Mucosa of stomach (tissue), 1 donor: Measurements from ENCODE around the gene EIF6.
"Not testable (repeated sequence)": the region's sequence is repeated elsewhere in the genome, so short reads cannot be mapped to it uniquely, and the experiment has no call there.

Experiments
- H3K27me3 ChIP-seq: one replicate; pipeline ENCODE4 v1.7.0; 2013; ENCODE audit warnings: mild to moderate bottlenecking, low read length; ENCODE audit not compliant: control insufficient read depth, insufficient read depth
- H3K36me3 ChIP-seq: one replicate; pipeline ENCODE4 v1.7.0; 2013; ENCODE audit warnings: low read length; ENCODE audit not compliant: control insufficient read depth, insufficient read depth
- H3K4me1 ChIP-seq: one replicate; pipeline ENCODE4 v1.7.0; 2013; ENCODE audit warnings: mild to moderate bottlenecking, low read length; ENCODE audit not compliant: control insufficient read depth, insufficient read depth
- H3K4me3 ChIP-seq: one replicate; pipeline ENCODE4 v1.7.0; 2013; ENCODE audit warnings: low read length
- H3K9ac ChIP-seq: one replicate; pipeline ENCODE4 v1.7.0; 2013; ENCODE audit warnings: mild to moderate bottlenecking, low read length, moderate library complexity
- H3K9me3 ChIP-seq: one replicate; pipeline ENCODE4 v1.7.0; 2013; ENCODE audit warnings: mild to moderate bottlenecking, low read length, moderate library complexity; ENCODE audit not compliant: control insufficient read depth
- donor health status: Pancreatic carcinoma.

The EIF6 gene

DNA sequence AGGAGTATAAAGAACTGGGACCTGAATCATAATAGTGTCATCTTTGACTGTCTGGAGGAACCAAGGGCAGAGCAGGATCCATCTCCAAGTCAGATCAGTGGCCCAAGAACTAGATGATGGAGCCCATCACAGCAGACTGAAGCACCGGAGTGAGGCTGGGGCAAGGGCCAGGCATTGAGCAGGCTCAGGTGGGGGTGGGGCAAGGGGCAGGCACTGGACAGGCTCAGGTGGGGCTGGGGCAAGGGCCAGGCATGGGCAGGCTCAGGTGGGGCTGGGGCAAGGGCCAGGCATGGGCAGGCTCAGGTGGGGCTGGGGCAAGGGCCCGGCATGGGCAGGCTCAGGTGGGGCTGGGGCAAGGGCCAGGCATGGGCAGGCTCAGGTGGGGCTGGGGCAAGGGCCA is 32.0 kb downstream of the EIF6 start:
- not testable (repeated sequence) for H3K9me3 ChIP-seq, H3K9ac ChIP-seq, H3K4me3 ChIP-seq, H3K36me3 ChIP-seq, H3K27me3 ChIP-seq
- H3K4me1 ChIP-seq: peaks cover 23% of the 10 kb centered on the region

DNA sequence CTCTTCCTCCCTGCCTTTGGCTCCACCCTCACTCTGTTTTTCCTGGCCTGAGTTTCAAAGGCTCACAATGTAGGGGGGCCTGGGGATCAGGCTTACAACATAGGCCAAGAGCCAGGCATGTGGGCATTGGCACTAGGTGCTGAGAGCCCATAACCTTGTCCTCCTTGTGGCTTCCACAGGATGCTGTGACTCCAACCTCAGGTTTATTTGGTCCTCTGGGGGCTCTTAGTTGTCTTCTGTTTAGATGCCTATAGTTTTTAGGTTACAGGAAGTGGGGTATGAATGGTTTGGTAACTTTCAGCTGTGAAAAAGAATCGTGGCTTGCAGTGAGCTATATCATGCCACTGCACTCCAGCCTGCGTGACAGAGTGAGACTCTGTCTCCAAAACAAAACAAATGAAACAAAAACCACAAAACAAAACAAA is 32.5 kb downstream of the EIF6 start:
- Histone ChIP-seq H3K4me1 (peaks cover 18% of the 10 kb centered on the region), H3K9me3 (no peaks in the 10 kb centered on the region), H3K27me3 (no peaks in the 10 kb centered on the region), H3K36me3 (no peaks in the 10 kb centered on the region), H3K4me3 (no peak overlapping the region), H3K9ac (no peak overlapping the region)

DNA sequence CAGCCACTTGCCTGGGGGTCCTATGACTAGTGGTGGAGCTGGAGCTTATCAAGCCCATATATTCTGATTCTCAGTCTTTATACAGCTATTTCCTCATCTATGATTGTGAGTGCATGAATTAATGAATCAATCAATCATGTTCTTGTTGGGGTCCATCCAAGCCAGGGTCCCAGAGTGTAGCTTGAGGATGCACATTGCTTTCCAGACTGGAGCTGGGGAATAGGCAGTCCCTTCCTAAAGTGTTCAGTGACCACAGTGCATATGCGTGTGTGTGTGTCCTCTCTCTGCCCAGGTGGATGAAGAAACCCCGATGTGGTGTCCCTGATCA is 33.0 kb downstream of the EIF6 start:
- no peak overlapping the region for H3K9ac ChIP-seq
- no peak overlapping the region for H3K4me3 ChIP-seq
- no peaks in the 10 kb centered on the region for H3K36me3 ChIP-seq
- no peaks in the 10 kb centered on the region for H3K9me3 ChIP-seq
- H3K27me3 ChIP-seq: no peaks in the 10 kb centered on the region
- peaks cover 18% of the 10 kb centered on the region for H3K4me1 ChIP-seq

DNA sequence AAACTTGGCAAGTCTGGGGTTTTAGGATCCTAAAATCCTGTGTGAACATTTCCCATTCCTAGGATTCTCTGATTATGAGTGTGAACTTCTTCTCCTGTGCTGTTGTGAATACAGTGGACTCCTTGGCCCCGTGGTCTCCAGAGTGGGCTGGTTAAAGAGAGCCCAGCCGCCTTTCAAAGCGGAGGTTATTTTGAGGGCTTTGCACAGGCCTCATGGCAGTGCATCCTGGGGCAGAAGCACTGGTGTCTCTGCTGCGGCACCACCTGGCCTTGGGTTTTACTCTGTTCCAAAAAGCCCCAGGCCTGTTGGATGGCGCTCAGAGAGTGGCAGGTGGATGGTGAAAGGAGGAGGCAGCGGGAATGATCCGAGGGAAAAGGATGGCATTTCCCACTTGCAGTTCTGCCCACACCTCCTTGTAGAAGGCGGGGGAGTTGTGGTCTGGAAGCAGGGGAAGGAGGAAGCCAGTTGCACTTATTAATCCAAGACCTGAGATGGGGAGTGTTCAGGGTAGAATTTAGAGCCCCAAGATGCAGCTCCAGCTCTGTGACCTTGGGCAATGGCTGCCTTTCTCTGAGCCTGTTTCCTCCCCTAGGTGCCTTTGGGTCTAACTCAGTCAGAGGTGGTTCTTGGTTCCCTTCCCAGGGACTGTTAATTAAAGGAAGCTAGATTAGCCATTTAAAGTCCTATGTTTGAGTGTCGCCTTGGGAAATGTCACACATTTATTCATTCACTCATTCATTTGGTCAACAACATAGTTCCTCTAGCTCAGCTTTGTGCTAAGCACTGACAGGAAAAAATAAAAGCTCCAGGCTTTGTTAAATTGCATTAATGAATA is 35.7 kb downstream of the EIF6 start:
- Histone ChIP-seq H3K9ac (no peak overlapping the region), H3K9me3 (no peaks in the 10 kb centered on the region), H3K4me1 (peaks cover 18% of the 10 kb centered on the region), H3K36me3 (no peaks in the 10 kb centered on the region), H3K4me3 (no peak overlapping the region), H3K27me3 (no peaks in the 10 kb centered on the region)

GRCh38 chr20:35246723-35247122 is 37.8 kb downstream of the EIF6 start:
- H3K4me3 ChIP-seq: no peak overlapping the region
- H3K27me3 ChIP-seq: no peaks in the 10 kb centered on the region
- H3K9me3 ChIP-seq: no peaks in the 10 kb centered on the region
- peaks cover 2% of the 10 kb centered on the region for H3K4me1 ChIP-seq
- no peaks in the 10 kb centered on the region for H3K36me3 ChIP-seq
- no peak overlapping the region for H3K9ac ChIP-seq

GRCh38 chr20:35243986-35244385 is 40.6 kb downstream of the EIF6 start:
- Histone ChIP-seq H3K4me3 (no peak overlapping the region), H3K4me1 (no peaks in the 10 kb centered on the region), H3K9me3 (no peaks in the 10 kb centered on the region), H3K9ac (no peak overlapping the region), H3K36me3 (no peaks in the 10 kb centered on the region), H3K27me3 (no peaks in the 10 kb centered on the region)

DNA sequence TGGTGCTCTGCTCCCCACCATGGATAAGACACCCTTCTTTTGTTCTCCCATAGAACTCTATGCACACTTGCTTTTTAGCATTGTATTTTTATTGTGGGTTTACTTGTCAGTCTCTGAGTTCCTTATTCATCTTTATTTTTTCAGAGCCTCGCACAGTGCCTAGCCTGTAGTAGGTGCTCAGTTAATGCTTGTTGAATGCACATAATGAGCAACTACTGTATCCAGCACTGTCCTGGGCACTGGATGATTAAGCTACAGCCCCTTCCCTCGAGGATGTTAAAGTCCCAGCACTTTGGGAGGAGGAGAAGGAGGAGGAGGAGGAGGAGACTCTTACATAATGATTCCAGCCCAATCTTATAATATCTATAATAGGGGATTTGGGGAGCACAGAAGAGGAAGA is 41.3 kb downstream of the EIF6 start:
- no peaks in the 10 kb centered on the region for H3K4me1 ChIP-seq
- no peaks in the 10 kb centered on the region for H3K9me3 ChIP-seq
- H3K9ac ChIP-seq: no peak overlapping the region
- H3K36me3 ChIP-seq: no peaks in the 10 kb centered on the region
- no peaks in the 10 kb centered on the region for H3K27me3 ChIP-seq
- H3K4me3 ChIP-seq: no peak overlapping the region

GRCh38 chr20:35240811-35241293 is 43.7 kb downstream of the EIF6 start:
- Histone ChIP-seq H3K9me3 (no peaks in the 10 kb centered on the region), H3K9ac (no peak overlapping the region)

DNA sequence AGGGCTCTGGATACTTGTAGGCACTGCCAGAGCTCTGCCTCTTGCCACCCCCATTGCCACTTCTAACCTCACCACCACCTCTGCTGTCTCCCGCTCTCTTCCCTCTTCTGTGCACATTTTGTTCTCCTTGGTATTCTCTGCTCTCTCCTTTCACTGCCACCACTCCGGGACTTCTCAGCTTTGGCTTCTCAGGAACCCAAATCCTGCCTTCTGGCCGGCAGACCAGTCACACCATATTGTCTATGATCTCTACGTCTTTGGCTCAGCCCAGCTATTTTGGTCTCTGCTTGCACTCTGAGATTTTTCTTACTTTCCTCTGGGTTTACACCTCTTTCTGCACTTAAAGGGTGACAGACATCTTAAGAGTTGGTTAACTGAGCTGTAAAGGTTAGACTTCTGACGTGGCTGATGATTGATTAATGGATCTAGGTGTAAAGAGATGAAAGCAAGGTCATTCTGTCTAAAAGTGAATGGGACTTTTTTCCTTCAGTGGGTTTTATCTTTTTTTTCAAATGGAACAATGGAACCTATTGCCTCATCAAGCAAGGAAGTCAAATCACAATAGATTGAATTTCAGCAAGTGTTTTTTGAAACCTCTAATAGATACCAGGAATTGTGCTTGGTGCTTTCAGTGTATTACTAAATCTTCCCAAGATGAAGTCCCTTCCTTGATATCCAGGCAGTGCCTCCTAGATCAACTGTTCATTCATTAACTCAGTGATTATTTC is 44.3 kb downstream of the EIF6 start:
- Histone ChIP-seq H3K36me3 (no peaks in the 10 kb centered on the region), H3K4me1 (no peaks in the 10 kb centered on the region), H3K9ac (no peak overlapping the region), H3K4me3 (no peak overlapping the region), H3K9me3 (no peaks in the 10 kb centered on the region), H3K27me3 (no peaks in the 10 kb centered on the region)

More at GRCh38 chr20:35240811-35241293, 43.7 kb downstream of the EIF6 start:
- Histone ChIP-seq H3K27me3 (no peaks in the 10 kb centered on the region), H3K36me3 (no peaks in the 10 kb centered on the region), H3K4me3 (no peak overlapping the region), H3K4me1 (no peaks in the 10 kb centered on the region)

- H3K4me1 ChIP-seq: no peaks in the 10 kb centered on the region
Observed at GRCh38 chr20:35238735-35239134, 45.8 kb downstream of the EIF6 start.

DNA sequence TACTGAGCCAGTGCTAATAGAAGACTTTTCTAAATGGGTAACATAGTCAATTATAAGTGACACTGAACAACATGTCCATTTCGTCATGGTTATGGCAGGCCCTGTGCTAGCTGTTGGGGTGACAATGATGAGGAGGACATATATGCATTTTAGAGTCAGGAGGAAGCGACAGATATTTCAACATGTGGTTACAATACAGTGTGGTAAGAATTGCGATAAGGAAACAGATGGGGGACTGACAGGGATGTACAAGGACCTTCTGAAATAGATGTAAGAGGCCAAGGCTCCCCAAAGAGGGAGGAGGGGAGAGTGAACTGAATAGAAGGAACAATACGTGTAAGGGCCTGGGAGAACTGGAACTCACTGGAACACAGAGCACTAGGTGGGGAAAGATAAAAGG is 46.4 kb downstream of the EIF6 start:
- Histone ChIP-seq H3K4me3 (no peak overlapping the region), H3K4me1 (no peaks in the 10 kb centered on the region), H3K9me3 (no peaks in the 10 kb centered on the region), H3K36me3 (no peaks in the 10 kb centered on the region), H3K27me3 (no peaks in the 10 kb centered on the region), H3K9ac (no peak overlapping the region)

More at GRCh38 chr20:35238735-35239134, 45.8 kb downstream of the EIF6 start:
- Histone ChIP-seq H3K27me3 (no peaks in the 10 kb centered on the region), H3K36me3 (no peaks in the 10 kb centered on the region), H3K9ac (no peak overlapping the region), H3K4me3 (no peak overlapping the region), H3K9me3 (no peaks in the 10 kb centered on the region)

DNA sequence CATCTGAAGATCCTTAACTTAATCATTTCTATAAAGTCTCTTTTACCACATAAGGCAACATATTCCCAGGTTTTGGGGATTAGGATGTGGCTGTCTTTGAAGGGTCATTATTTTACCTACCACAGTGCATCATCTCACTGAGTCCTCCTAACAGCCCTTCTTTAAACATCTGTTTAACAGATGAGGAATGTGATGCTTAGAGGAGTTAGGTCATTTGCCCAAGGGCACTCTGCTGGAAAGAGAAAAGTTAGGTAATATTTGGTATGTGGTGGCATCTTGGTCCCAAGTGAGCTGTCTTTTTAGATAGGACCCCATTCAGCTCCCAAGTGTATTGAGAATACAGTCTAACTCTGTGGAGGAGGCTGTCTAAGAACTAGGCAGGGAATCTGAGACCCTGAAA is 47.1 kb downstream of the EIF6 start:
- Histone ChIP-seq H3K9ac (no peak overlapping the region), H3K9me3 (no peaks in the 10 kb centered on the region), H3K36me3 (no peaks in the 10 kb centered on the region), H3K4me3 (no peak overlapping the region), H3K27me3 (no peaks in the 10 kb centered on the region), H3K4me1 (no peaks in the 10 kb centered on the region)
